ACHN (cell line): ENCODE data around the gene CXXC5.
A peak's percentile ranks its signal among the peaks of the same experiment; 100 is the strongest.

ENCODE experiments used
- DNase-seq: peaks from one replicate; pipeline ENCODE4 v3.0.0-alpha.2; 2015
- in situ Hi-C: cut with HindIII; loops from 2 replicates; pipeline ENCODE4 v1.10.0; 2017; ENCODE audit warnings: low sequenced_read_pairs, low pct_ligation_motif_present, low pct_unique_long_range_greater_than_20kb

The CXXC5 gene

GRCh38 chr5:139660105-139660922 is 12.2 kb downstream of the CXXC5 start:
- DNase-seq = peak; percentile 87

GRCh38 chr5:139660923-139661814 is 13.0 kb downstream of the CXXC5 start:
- DNase-seq = peak; percentile 89
- in situ Hi-C loops = no loop called here

More at GRCh38 chr5:139660105-139660922, 12.2 kb downstream of the CXXC5 start:
- in situ Hi-C loops = no loop called here

- in situ Hi-C loops = no loop called here
- DNase-seq = no peak
These were observed 14.5 kb downstream of the CXXC5 start for GRCh38 chr5:139662617-139663016.

- in situ Hi-C loops = no loop called here
- DNase-seq = no peak
These were observed 15.3 kb downstream of the CXXC5 start for GRCh38 chr5:139663207-139664085.

- no peak for DNase-seq
- in situ Hi-C loops = no loop called here
These were observed 16.0 kb downstream of the CXXC5 start for GRCh38 chr5:139664086-139664693.

GRCh38 chr5:139664727-139665351 is 16.7 kb downstream of the CXXC5 start:
- DNase-seq = no peak
- in situ Hi-C loops = no loop called here

- in situ Hi-C loops = no loop called here
These were observed 17.5 kb downstream of the CXXC5 start for GRCh38 chr5:139665626-139666025.

GRCh38 chr5:139666551-139666950 is 18.4 kb downstream of the CXXC5 start:
- no peak for DNase-seq
- in situ Hi-C loops = no loop called here

More at GRCh38 chr5:139665626-139666025, 17.5 kb downstream of the CXXC5 start:
- DNase-seq = no peak

GRCh38 chr5:139667001-139667729 is 19.0 kb downstream of the CXXC5 start:
- no peak for DNase-seq
- in situ Hi-C loops = no loop called here

- DNase-seq = no peak
- in situ Hi-C loops = no loop called here
These were observed 19.5 kb downstream of the CXXC5 start for GRCh38 chr5:139667730-139668063.

GRCh38 chr5:139668064-139668880 is 20.1 kb downstream of the CXXC5 start:
- no peak for DNase-seq
- in situ Hi-C loops = no loop called here

GRCh38 chr5:139668924-139669661 is 20.9 kb downstream of the CXXC5 start:
- no peak for DNase-seq
- in situ Hi-C loops = no loop called here

GRCh38 chr5:139669662-139670368 is 21.7 kb downstream of the CXXC5 start:
- in situ Hi-C loops = no loop called here
- no peak for DNase-seq

- in situ Hi-C loops = no loop called here
These were observed 22.4 kb downstream of the CXXC5 start for GRCh38 chr5:139670369-139671095.

More at GRCh38 chr5:139670369-139671095, 22.4 kb downstream of the CXXC5 start:
- DNase-seq = no peak
